ENCODE data around the gene UBE2S.

DNA sequence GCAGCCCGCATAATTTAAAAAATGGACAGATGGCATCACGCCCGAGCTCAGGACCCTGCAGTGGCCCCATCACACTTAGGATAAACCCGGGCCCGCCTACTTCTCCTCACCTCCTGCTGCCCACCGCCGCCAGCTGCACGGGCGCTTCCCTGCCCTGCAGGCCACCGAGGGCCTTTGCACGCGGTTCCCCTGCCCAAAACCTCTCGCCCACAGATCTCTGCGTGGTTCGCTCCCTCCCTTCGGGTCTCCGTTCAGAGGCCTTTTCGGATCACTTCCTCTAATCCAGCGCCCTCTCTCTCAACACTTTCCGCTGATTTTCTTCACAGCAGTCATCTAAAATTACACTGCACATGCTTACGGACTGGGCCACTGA lies 33.7 kb upstream of the UBE2S start:
- TF ChIP-seq ZNF274 (IDR thresholded peaks at IDR 0.05; ENCODE audit: low read depth, low read length) (no peak), SUZ12 (IDR thresholded peaks at IDR 0.05; ENCODE audit: extremely low read depth, insufficient read depth, insufficient read length) (no peak)

Data from NT2/D1 (cell line).